A673 (cell line): Measurements from ENCODE around the gene SPON1. TPM values are rescaled to one million over a fixed set of nuclear protein-coding genes. Genes with fewer than 3 reads are reported as not detected.

Experiments used
- BruUV-seq: library from RNA; stranded (reverse); fragments of 400-500 nt; replicated peaks from 2 replicates; lab custom pipeline; 2021; lab: Mats Ljungman, UMichigan
- CTCF ChIA-PET: fragments of 300-600 bp; sonication (Branson Sonifier 250); formaldehyde crosslinking; loops from one replicate; lab custom pipeline; 2022; ENCODE audit warnings: antibody characterized with exemption; lab: Charles Lee
- POLR2A ChIA-PET: fragments of 300-600 bp; sonication (Branson Sonifier 250); formaldehyde crosslinking; loops from one replicate; lab custom pipeline; 2022; ENCODE audit warnings: antibody characterized with exemption; ENCODE audit not compliant: low non-redundant PET; lab: Charles Lee
- DNase-seq: peaks from one replicate; pipeline ENCODE4 v3.0.0-alpha.2; 2015; ENCODE audit warnings: low spot score
- H3K27ac ChIP-seq: fragments of 200-600 bp; sonication (generic); 2 replicates; pipeline ENCODE4 v1.5.1; 2016; ENCODE audit warnings: mixed run types, low read depth, mild to moderate bottlenecking, mixed read lengths, antibody characterized with exemption, low read length; ENCODE audit not compliant: poor library complexity, severe bottlenecking
- H3K27me3 ChIP-seq: fragments of 200-600 bp; sonication (generic); replicated peaks from 2 replicates; pipeline ENCODE4 v1.6.1; 2017; ENCODE audit warnings: mixed run types, low read depth, mild to moderate bottlenecking, mixed read lengths, antibody characterized with exemption, low read length; ENCODE audit not compliant: insufficient read depth, poor library complexity
- H3K36me3 ChIP-seq: fragments of 200-600 bp; sonication (generic); 2 replicates; pipeline ENCODE4 v1.6.1; 2016; ENCODE audit warnings: mixed run types, mild to moderate bottlenecking, mixed read lengths, antibody characterized with exemption, low read length; ENCODE audit not compliant: insufficient read depth, poor library complexity, severe bottlenecking
- H3K4me1 ChIP-seq: fragments of 200-600 bp; sonication (generic); 2 replicates; pipeline ENCODE4 v1.6.1; 2017; ENCODE audit warnings: mixed run types, mild to moderate bottlenecking, mixed read lengths, antibody characterized with exemption, low read length; ENCODE audit not compliant: insufficient read depth, poor library complexity, severe bottlenecking
- H3K4me3 ChIP-seq: fragments of 200-600 bp; sonication (generic); 2 replicates; pipeline ENCODE4 v1.5.1; 2016; ENCODE audit warnings: low read depth, mixed run types, mild to moderate bottlenecking, mixed read lengths, low read length; ENCODE audit not compliant: poor library complexity, severe bottlenecking
- H3K9me3 ChIP-seq: fragments of 200-600 bp; sonication (generic); 2 replicates; pipeline ENCODE4 v1.6.1; 2016; ENCODE audit warnings: mixed run types, low read depth, mild to moderate bottlenecking, mixed read lengths, antibody characterized with exemption, low read length; ENCODE audit not compliant: poor library complexity, severe bottlenecking
- CTCF ChIP-seq: fragments of 300-800, 200-600 bp; sonication (generic); conservative IDR thresholded peaks from 2 replicates; pipeline ENCODE4 v1.5.1; 2017; ENCODE audit warnings: low read depth, mild to moderate bottlenecking, antibody characterized with exemption, low read length, moderate library complexity, mixed read lengths
- EZH2 ChIP-seq: fragments of 200-600 bp; sonication (generic); IDR thresholded peaks from 2 replicates; pipeline ENCODE4 v1.6.1; 2017; ENCODE audit warnings: borderline replicate concordance, low read depth, mild to moderate bottlenecking, mixed read lengths, antibody characterized with exemption, low read length; ENCODE audit not compliant: poor library complexity, severe bottlenecking
- intact Hi-C: fragments of 100-400 bp; cut with micrococcal nuclease; formaldehyde crosslinking; loops from one replicate; pipeline ENCODE4 v1.10.0; 2022; ENCODE audit not compliant: unreplicated experiment
- total RNA-seq: library from RNA; stranded (reverse); gene quantifications from 2 replicates; pipeline ENCODE4 v1.2.3, GENCODE V29; 2021

The SPON1 gene
- total RNA-seq, 1 experiment from 2014 or later, result not detected

DNA sequence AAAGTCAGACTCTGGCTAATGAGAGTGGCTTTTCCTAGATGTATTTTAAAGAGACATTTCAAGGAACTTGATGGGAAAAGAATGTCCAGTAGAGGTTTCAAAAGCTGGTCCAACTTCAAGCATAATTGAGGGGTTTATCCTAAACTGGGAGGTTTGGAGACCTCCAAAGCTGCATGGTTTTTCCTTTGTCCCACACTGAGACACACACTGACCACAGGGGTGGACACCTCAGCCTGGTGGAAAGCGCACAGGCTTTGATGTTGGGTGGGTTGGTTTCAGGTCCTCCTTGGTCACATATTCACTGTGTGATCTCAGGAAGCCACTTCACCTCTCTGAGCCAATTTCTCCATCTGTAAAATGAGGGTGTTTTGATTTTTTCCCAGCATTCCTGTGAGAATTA lies 4.0 kb downstream of the SPON1 start:
- intact Hi-C loops, result no loop called here
- Histone ChIP-seq H3K27me3 (peaks cover 87% of the 10 kb centered on the region), H3K27ac (no peak overlapping the region), H3K4me3 (no peak overlapping the region), H3K4me1 (no peaks in the 10 kb centered on the region), H3K9me3 (no peaks in the 10 kb centered on the region), H3K36me3 (no peaks in the 10 kb centered on the region)
- TF ChIP-seq EZH2, result no peak
- TF ChIP-seq CTCF, result no peak
- ChIA-PET CTCF (no interaction called here), POLR2A (no interaction called here)
- no TSS peak for BruUV-seq
- DNase-seq, result no peak

DNA sequence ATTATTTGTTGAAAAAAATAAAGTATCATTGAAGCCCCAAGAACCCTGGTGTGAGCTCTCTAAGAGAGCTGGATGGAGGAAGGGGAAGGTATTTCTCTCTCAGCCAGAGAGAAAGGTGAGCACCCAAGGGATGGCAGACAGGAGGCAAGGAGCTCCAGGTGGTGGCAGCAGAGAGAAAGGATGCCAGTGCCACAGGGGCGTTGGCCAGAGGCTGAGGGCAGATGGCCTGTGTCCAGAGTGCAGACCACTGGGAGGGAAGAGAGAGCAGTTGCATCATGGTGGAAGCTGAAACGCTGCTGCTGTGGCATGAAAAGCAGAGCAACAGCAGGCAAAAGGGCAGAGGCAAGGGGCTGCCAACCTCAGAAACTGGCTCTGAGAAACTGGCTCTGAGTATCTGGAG lies 8.5 kb downstream of the SPON1 start:
- ChIA-PET CTCF (no interaction called here), POLR2A (no interaction called here)
- no peaks in the 10 kb centered on the region for H3K36me3 ChIP-seq
- BruUV-seq, result no TSS peak
- H3K27me3 ChIP-seq, result peaks cover 42% of the 10 kb centered on the region
- no peak for DNase-seq
- intact Hi-C loops, result no loop called here
- TF ChIP-seq CTCF, result 0 out of 2 replicates have a peak, but pooled peaks have one; percentile 15
- TF ChIP-seq EZH2, result no peak
- no peaks in the 10 kb centered on the region for H3K4me1 ChIP-seq
- no peak overlapping the region for H3K27ac ChIP-seq
- H3K9me3 ChIP-seq, result no peaks in the 10 kb centered on the region
- no peak overlapping the region for H3K4me3 ChIP-seq

- no peak for DNase-seq
- TF ChIP-seq EZH2 (no peak), CTCF (no peak)
- no peak overlapping the region for H3K4me3 ChIP-seq
- intact Hi-C loops, result no loop called here
- H3K4me1 ChIP-seq, result no peaks in the 10 kb centered on the region
- H3K27ac ChIP-seq, result no peak overlapping the region
- H3K36me3 ChIP-seq, result no peaks in the 10 kb centered on the region
- peaks cover 29% of the 10 kb centered on the region for H3K27me3 ChIP-seq
- CTCF ChIA-PET, result no interaction called here
- no peaks in the 10 kb centered on the region for H3K9me3 ChIP-seq
- BruUV-seq, result no TSS peak
- POLR2A ChIA-PET, result no interaction called here
Measured at GRCh38 chr11:13972043-13972910, 9.8 kb downstream of the SPON1 start.
